Gastroesophageal sphincter (tissue), 4 donors: Measurements from ENCODE around the gene DENND11. TPM values are rescaled to one million over a fixed set of nuclear protein-coding genes. Genes with fewer than 3 reads are reported as not detected.

Experiments
- ATAC-seq: fragments of 150-250 bp; one replicate; pipeline ENCODE4 v1.9.1; 2016; ENCODE audit warnings: mild to moderate bottlenecking, moderate library complexity
- H3K27ac ChIP-seq, 4 donors: fragments of 200-600 bp; sonication (generic) in 3 of 4; 1 replicate in 3 of 4; 2 replicates in 1 of 4; pipeline ENCODE4 v1.5.1; 2016 to 2019
- H3K27me3 ChIP-seq: fragments of 200-600 bp; sonication (generic); one replicate; pipeline ENCODE4 v1.5.1; 2019
- H3K36me3 ChIP-seq, 2 donors: fragments of 200-600 bp; sonication (generic); one replicate each; pipeline ENCODE4 v1.5.1; 2019; ENCODE audit warnings: control low read depth in 1 of 2
- H3K4me1 ChIP-seq, 3 donors: fragments of 200-600 bp; sonication (generic); 1 replicate in 2 of 3; 2 replicates in 1 of 3; pipeline ENCODE4 v1.5.1; 2016 to 2019; ENCODE audit warnings: control low read depth in 2 of 3
- H3K4me3 ChIP-seq, 2 donors: fragments of 200-600 bp; sonication (generic); one replicate each; pipeline ENCODE4 v1.5.1; 2019; ENCODE audit warnings: mild to moderate bottlenecking in 1 of 2, moderate library complexity in 1 of 2
- H3K9me3 ChIP-seq, 3 donors: fragments of 200-600 bp; sonication (generic); one replicate each; pipeline ENCODE4 v1.5.1; 2017 to 2019; ENCODE audit warnings: control low read depth in 2 of 3
- CTCF ChIP-seq, 4 experiments: fragments of 200-600 bp in 2 of 4; fragments of 450-650 bp in 2 of 4; sonication (generic) in 1 of 4; IDR thresholded peaks; one replicate each; pipeline ENCODE4 v1.5.1; 2017 to 2019; ENCODE audit warnings: antibody characterized with exemption in 4 of 4, mild to moderate bottlenecking in 2 of 4, moderate library complexity in 2 of 4
- EP300 ChIP-seq: sonication (generic); formaldehyde crosslinking; IDR thresholded peaks from one replicate; pipeline ENCODE4 v1.6.1; 2017; ENCODE audit warnings: antibody characterized with exemption, mild to moderate bottlenecking
- POLR2A ChIP-seq, 2 donors: fragments of 450-650 bp; IDR thresholded peaks; one replicate each; pipeline ENCODE4 v1.6.1; 2017; ENCODE audit warnings: antibody characterized with exemption in 2 of 2, mild to moderate bottlenecking in 2 of 2, moderate library complexity in 1 of 2
- POLR2AphosphoS5 ChIP-seq: sonication (generic); formaldehyde crosslinking; IDR thresholded peaks from one replicate; pipeline ENCODE4 v1.6.1; 2017; ENCODE audit warnings: antibody characterized with exemption
- WGBS, 2 donors: methylation state at CpG; one replicate each; pipeline ENCODE4 v1.1.5; 2018; ENCODE audit warnings: low coverage in 1 of 2; 5-methylcytosine and 5-hydroxymethylcytosine counted together
- total RNA-seq, 4 donors: library from RNA; depleted of rRNA; stranded (reverse); fragments of >200 nt; gene quantifications; one replicate each; pipeline ENCODE4 v1.1.0, GENCODE V29; 2016

DENND11 gene
- total RNA-seq, 4 donors from 2014 or later = 17.1 to 21.9 (median 19.9) TPM

GRCh38 chr7:141701489-141702046 is 398 bp downstream of the DENND11 start:
- 0% methylated on average over 1 to 5 of the region's 59 CpGs for WGBS, 2 donors
- H3K4me1 ChIP-seq = peaks cover 5 to 54% (median 9%) of the 10 kb centered on the region in 3 donors
- ATAC-seq = peak; percentile 60
- no peaks in the 10 kb centered on the region for H3K27me3 ChIP-seq
- H3K27ac ChIP-seq = peak overlapping the region; percentile 21 to 94 (median 90)
- no peaks in the 10 kb centered on the region for H3K9me3 ChIP-seq
- H3K36me3 ChIP-seq = no peaks in the 10 kb centered on the region
- H3K4me3 ChIP-seq = peak overlapping the region; percentile 65 to 90
- TF ChIP-seq POLR2AphosphoS5 = no peak
- no peak for TF ChIP-seq EP300
- no peak for TF ChIP-seq CTCF (IDR thresholded peaks at IDR 0.05)
- no peak for TF ChIP-seq POLR2A (IDR thresholded peaks at IDR 0.05)

DNA sequence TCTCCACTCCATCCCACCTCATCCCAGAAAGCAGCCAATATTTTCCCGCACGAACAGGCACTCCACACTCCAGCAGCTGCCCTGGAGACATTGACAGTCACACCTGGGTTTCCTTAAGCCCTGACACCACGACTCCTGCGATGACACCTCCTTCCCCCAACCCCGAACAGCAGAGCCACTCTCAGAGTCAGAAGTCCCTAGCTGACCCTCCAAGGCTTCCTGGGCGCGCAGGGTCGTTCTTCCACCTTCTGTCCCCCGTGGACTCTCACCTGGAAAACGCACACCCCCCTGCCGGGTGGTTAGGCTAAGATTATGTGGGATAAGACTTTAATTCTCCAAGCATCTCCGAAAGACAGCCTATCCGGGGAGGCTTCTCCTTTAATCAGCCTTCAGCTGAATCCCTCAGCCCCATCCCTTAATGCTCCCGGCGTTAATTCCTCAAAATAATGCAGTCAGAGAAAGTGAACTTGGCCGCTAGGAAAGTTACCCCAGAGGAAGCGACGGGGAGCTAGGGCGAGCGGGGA is 1.1 kb downstream of the DENND11 start:
- H3K4me3 ChIP-seq = peak overlapping the region; percentile 65 to 90
- 28 to 35% methylated on average over 2 to 8 of the region's 20 CpGs for whole genome bisulfite sequencing, 2 donors
- no peaks in the 10 kb centered on the region for H3K36me3 ChIP-seq
- peaks cover 5 to 61% (median 9%) of the 10 kb centered on the region in 3 donors for H3K4me1 ChIP-seq
- H3K9me3 ChIP-seq = no peaks in the 10 kb centered on the region
- H3K27ac ChIP-seq = peak overlapping the region; percentile 21 to 94 (median 90)
- H3K27me3 ChIP-seq = no peaks in the 10 kb centered on the region
- TF ChIP-seq POLR2AphosphoS5 (no peak), CTCF (IDR thresholded peaks at IDR 0.05) (no peak), EP300 (no peak), POLR2A (IDR thresholded peaks at IDR 0.05) (no peak)
- no peak for ATAC-seq

DNA sequence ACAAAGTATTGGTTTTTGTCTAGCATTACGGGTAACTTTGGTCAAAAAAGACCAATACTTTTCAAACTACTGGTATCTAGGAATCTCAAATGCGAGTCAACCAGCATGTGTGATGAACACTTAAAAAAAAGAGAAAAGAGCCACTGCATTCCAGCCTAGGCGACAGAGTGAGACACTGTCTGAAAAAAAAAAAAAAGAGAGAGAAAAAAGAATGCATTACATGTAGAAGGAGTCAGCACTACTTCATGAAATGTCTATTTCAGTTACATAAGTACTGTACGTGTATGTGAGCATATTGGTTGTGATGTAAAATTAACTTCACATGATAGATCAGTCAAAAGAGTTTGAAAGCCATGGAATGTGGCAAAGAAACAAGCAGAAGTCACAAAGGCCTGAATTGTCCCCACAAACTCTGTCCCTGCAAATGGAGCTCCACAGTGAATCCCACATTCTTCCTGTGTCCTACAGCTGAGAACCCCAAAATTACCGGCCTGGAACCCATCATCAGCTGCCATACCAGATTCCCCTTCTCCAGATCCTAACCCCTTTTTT is 1.6 kb downstream of the DENND11 start:
- Histone ChIP-seq H3K4me1 (peaks cover 5 to 66% (median 9%) of the 10 kb centered on the region in 3 donors), H3K9me3 (no peaks in the 10 kb centered on the region), H3K27ac (peak overlapping the region in 3 of 4 donors; percentile 90 to 94 (median 91)), H3K36me3 (no peaks in the 10 kb centered on the region), H3K4me3 (peak overlapping the region in 1 of 2 donors; percentile 90), H3K27me3 (no peaks in the 10 kb centered on the region)
- 45 to 51% methylated on average over 3 to 5 of the region's 5 CpGs for WGBS, 2 donors
- no peak for TF ChIP-seq POLR2AphosphoS5
- no peak for TF ChIP-seq EP300
- no peak for TF ChIP-seq POLR2A (IDR thresholded peaks at IDR 0.05)
- TF ChIP-seq CTCF (IDR thresholded peaks at IDR 0.05) = no peak
- ATAC-seq = no peak

GRCh38 chr7:141699860-141700259 is 2.1 kb downstream of the DENND11 start:
- Histone ChIP-seq H3K4me1 (peaks cover 5 to 67% (median 9%) of the 10 kb centered on the region in 3 donors), H3K36me3 (no peaks in the 10 kb centered on the region), H3K27me3 (no peaks in the 10 kb centered on the region), H3K9me3 (no peaks in the 10 kb centered on the region), H3K4me3 (no peak overlapping the region), H3K27ac (no peak overlapping the region)
- ATAC-seq = no peak
- 58 to 65% methylated on average over 3 of the region's 3 CpGs for WGBS, 2 donors
- TF ChIP-seq POLR2A (IDR thresholded peaks at IDR 0.05) (no peak), CTCF (IDR thresholded peaks at IDR 0.05) (no peak), POLR2AphosphoS5 (no peak), EP300 (no peak)
